GM04503 (cell line): ENCODE results near the gene IL16.

Experiments used
- DNase-seq: peaks from one replicate; pipeline ENCODE4 v3.0.0-alpha.2; 2012; ENCODE audit warnings: low read depth

IL16 gene

DNA sequence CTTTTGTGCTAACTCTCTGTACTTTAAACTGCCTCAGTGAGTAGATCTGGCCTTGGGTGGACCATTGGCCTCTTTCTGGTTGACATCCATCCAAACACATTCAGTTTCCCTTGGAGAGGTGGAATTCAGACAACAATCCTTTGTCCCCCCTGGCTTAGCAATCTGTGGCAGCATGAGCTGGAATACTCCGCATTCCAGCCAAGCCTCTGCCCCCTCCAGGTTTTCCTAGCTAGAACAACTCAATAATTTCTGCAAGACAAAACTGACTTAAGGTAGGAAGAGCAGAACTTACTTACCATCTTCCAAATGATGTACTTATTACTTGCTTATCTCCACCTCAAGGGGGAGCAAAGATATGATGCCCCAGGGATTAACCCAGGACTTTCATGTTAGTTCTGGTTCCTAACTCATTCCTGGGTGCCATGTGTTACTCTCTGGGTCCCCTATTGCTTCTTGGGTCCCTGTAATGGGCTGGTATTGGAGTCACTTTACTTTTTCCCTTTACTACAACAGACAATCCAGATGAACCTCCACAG, 21.8 kb upstream of the IL16 start:
- DNase-seq: no peak

GRCh38 chr15:81175496-81175895, 21.2 kb upstream of the IL16 start:
- DNase-seq: no peak

- no peak for DNase-seq
These were observed 20.3 kb upstream of the IL16 start for GRCh38 chr15:81176291-81176893.

DNA sequence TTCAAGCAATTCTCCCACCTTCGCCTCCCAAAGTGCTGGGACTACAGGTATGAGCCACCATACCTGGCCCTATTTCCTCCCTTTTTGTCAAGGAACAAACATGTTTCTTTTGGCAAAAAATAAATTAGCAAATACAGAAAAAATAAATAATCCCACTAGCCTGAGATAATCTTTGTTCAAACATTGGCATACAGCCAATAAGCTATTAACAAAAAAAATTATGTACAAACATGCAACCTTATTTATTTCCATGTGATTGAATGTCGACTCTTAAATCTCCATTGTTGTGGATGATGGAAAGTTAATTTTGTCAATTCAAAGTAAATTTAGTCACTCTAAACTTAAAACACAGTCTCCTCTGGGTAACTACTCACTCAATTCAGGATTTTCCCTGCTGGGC, 18.3 kb upstream of the IL16 start:
- no peak for DNase-seq

DNA sequence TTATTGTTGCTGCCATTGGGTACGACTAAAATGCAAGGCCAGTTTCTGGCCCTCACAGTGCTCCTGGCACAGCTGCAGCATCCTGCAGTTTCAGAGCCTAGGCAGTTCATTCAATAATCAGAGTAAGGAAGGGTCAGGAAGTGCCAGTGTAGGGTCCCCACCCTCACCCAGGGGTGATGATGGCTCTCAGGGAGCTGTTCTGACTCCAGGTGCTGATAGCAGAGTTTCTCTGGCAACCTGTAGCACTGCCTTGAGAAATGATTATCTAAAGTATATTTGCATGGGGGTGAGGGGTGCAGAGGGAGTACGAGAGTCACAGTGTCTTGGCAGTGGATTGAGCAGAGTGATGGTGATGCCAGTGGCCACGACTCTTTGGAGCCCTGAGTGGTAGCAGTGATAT, 15.5 kb upstream of the IL16 start:
- no peak for DNase-seq

- no peak for DNase-seq
These were observed 14.5 kb upstream of the IL16 start for GRCh38 chr15:81182031-81182755.

- DNase-seq: no peak
These were observed 13.8 kb upstream of the IL16 start for GRCh38 chr15:81182756-81183438.

GRCh38 chr15:81183439-81183775, 13.3 kb upstream of the IL16 start:
- no peak for DNase-seq

GRCh38 chr15:81184188-81184587, 12.5 kb upstream of the IL16 start:
- DNase-seq: peak; percentile 75

DNA sequence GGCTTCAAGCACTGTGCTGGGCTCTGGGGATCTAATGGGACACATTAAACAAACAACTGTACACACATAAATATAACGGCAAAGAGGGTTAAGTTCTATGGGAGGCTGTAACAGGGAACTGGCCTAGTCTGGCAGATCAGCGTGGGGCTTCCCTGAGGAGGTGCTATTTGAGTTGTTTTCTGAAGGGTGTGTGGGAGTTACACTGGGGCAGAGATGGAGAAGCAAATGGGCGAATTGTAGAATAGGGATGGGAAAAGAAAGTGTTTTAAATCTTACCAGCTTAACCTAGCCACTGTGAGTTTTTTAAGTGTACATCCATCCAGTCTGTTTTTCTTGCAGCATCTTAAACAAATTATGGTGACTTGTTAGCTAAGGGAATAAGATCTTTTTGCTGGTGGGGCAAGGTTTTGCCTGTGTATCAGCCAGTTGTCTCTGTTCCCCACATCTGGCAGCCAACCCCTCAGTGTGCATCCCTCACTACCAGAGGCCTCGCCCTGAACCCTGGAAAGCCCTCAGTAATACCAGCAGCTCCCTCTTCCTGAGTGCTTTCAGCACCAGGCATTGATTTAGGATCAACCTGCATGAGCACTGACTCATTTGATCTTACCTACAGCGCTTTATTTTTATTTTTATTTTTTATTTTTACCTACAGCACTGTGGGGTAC, 10.9 kb upstream of the IL16 start:
- no peak for DNase-seq

GRCh38 chr15:81188354-81188753, 8.3 kb upstream of the IL16 start:
- no peak for DNase-seq

DNA sequence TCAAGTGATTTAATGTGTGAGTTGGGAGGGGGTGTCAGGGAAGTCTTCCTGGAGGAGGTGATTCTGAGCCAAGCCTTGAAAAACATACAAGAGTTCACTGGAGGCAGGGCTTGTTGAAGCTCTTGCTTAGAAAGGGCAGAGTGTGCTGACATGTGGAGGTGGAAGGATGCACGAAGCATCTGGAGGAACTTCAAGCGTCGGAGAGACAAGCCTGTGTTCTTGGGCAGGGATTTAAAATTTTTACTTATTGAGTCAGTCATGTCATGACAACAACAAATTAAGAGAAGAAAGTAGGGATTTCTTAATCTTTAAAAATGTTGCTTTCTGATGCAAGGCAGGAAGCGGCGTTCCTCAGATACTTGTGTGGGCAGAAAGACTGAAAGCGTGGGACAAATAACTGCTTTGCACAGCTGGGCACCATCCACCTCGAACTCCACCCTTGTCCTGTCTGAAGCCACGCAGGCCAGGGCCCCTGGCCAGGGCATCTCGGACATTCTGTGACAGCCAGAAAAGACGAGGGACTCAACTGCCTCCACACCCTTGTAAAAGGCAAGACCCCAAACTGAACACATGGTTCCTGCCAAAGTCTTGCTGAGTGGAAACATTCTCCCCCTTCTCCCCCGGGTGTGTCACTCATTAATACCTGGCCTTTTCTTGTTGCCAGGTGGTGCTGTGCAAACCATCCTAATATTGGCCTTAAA, 6.9 kb upstream of the IL16 start:
- DNase-seq: peak; percentile 94

GRCh38 chr15:81190922-81191507, 5.7 kb upstream of the IL16 start:
- DNase-seq: no peak

DNA sequence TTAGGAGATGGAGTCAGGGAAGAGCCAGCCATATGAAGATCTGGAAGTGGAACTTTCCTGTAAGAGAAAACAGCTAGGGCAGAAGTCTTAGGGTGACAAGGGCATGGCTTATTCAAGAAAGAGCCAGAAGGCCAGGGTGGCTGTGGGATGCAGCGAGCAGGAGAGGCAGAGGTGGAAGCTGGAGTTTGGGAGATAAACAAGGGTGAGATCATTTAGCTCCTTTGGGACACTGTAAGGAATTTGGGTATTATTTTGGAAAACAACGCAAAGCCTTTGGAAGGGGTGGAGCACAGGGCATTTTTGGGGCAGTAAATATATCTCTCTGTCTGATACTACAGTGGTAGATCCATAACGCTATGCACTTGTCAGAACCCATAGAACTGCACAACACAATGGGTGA, 5.0 kb upstream of the IL16 start:
- DNase-seq: no peak

DNA sequence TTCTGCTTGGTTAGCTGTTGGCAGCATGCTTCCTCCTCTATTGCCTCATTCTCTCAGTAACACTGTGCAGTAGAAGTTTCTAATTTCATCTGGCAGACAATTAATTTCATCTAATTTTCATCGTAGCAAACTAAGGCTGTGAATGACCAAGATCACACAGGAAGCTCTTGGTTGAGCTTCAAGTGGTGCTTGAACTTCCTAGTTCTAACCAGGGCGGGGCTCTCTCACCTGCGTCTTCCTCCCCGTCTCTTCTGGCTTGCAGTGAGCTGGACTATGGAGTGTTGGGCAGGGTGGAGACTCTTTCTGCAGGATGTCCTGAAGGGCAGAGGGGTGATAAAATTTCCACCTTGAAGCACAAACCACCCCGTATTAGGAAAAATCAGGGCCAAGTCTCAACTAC, 2.0 kb upstream of the IL16 start:
- no peak for DNase-seq

GRCh38 chr15:81195339-81195864, 1.3 kb upstream of the IL16 start:
- DNase-seq: no peak

- DNase-seq: no peak
These were observed 564 bp downstream of the IL16 start for GRCh38 chr15:81197255-81197630.

GRCh38 chr15:81197688-81198281, 1.1 kb downstream of the IL16 start:
- no peak for DNase-seq

DNA sequence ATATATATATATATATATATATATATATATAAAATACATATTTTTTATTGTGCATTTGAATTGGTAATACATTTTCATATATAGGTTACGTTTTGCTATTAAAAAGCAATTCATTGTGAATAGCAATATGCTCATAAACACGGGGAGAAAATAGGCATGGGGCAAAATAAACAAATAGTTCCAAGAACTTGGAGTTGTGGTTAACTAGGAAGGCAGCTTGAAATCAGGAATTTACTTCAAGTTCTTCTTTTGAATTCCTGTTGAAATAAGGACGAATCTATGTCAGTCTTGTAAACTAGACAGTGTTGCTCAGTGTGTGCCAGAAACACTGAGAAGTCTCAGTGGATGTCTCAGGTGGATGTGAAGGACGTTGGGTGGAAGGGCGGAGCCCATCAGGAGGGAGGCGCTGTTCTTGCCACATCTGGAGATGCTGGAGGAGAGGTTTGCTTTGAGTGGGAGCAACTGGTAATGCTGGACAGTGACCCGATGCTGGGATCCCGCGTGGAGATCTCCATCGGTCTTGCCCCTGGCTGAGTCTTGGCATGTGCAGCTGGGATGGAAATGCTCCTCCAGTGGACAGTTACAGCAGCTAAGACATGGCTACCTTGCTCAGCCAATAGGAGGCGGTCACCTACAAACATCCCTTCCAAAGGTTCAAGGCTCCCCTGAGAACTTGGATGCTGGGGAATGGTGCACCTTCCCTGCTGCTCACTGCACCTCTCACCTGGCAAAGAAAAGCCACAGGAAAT, 2.5 kb downstream of the IL16 start:
- DNase-seq: no peak

DNA sequence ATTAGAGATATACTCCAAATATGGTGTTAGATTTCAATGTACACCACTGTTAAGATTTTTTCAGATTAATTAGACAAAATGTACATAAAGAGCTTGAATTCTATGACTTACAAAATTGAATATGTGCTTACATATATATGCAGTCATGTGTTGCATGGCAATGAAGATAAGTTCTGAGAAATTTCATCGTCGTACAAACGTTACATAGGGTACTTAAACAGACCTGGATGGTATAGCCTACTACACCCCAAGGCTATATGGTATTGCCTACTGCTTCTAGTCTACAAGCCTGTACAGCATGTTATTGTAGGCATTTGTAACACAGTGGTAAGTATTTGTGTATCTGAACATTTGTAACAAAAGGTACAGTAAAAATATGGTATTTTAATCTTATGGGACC, 9.3 kb downstream of the IL16 start:
- no peak for DNase-seq
